GM18868 (cell line): ENCODE measurements around the gene COMTD1.

Experiments used
- ATAC-seq: cut with Tn5 transposase; IDR thresholded peaks from one replicate; pipeline ENCODE4 v1.9.1; 2021; ENCODE audit warnings: mild to moderate bottlenecking, moderate library complexity; ENCODE audit not compliant: unreplicated experiment

COMTD1 gene

DNA sequence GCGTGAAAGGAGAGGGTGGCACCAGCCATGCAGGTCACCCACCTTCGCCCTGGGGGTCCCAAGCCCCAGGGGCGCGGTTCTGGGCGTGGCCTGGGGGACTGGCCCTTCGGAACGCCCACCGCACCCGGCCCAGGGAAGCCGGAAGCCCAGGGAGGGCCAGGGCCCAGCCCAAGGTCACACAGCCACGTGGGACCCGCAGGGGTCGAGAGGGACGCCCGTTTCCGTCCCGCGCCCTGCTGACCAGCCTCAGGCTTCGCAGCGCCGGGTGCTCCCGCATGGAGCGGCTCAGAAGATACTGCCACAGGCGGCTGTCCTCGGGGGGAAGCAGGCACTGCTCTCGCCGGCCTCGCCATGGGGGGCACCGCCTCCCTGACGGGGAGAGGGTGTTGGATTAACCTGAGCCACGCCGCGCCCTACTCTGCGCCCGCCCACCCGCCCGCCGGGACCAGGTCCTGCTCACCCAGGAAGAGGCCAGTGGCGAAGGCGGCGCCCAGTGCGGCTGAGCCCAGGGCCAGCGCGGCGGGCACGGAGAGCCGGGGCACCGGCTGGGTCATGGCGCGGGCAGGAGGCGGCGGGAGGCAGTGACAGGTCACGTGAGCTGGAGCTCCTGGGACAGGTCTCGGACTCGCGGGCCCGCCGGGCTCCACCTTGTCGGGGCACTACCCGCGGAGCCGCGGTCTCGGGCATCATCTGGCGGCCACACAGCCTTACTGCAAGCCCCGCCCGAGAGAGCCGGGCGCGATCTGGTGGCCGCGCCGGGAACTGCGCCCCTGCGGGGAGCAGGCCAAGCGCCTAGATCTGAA is at the start of gene COMTD1:
Gene COMTD1 (minus strand): TSS at position 583 of the 803 bp plus-strand sequence. CDS start 29 bp downstream, at position 554.
- ATAC-seq, result peak; percentile 80

DNA sequence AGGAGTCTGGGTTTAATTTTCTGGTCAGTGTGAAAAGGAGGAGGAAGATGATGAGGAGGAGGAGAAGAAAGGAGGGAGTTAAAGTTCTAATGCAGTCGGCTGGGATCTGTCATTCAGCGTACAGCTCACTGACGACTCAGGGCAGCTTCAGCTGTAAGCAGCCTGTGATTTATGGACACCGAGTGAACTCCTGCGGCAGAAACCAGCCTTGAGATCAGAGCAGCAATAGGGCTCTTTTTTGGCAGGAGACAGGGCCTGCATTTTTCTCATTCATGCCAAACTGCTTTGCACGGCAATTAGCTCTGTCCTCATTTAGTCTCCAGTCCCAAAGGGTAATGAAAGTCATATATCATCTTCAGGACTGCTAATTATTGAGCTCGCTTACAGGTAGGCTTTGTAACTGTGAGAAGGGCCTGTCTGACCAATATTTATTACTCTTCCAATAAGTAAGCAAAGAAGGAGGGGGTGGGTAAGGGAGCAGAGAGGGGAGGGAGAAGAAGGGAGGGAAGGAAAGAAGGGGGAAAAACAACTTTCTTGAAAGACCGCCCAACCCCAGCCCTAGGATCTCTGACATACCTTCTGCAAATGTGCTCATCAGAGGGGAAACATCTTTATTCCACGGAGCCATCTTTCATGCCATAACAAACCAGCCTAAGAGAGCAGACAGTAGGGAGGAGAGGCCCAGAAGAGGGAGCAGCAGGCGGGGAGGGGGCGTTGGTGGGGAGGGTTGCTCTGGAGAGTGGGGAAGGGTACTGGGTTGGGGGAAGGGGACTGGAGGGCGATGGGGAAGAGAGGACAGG is 48.1 kb upstream of the COMTD1 start:
- no peak for ATAC-seq

DNA sequence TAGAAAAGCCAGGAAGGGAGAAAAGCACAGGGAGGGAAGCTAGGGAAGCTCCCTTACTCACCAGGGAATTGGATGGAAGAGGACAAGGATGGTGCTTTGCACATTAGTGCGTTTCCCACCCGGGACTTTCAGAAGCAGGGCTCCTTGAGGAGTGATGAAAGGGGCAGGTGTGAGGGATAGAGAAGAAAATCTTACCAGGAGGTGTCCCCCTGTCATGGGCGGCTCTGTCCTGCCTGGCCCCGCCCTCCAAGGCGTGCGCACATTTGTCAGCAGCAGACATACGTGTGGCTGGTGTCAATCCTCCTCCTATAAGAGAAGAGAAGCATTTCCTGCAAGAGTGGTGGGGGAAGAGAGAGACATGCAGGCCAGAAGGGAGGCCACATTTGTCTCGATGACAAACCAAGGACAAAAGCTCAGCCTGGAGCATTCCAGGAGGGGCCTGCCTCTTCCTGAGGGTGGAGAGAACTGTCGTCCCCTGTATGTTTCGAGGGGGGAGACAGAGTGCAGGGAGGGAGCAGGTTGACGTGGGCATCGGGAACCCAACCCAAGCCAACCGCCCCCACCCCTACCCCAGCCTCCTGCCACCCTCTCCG is 47.4 kb upstream of the COMTD1 start:
- no peak for ATAC-seq

DNA sequence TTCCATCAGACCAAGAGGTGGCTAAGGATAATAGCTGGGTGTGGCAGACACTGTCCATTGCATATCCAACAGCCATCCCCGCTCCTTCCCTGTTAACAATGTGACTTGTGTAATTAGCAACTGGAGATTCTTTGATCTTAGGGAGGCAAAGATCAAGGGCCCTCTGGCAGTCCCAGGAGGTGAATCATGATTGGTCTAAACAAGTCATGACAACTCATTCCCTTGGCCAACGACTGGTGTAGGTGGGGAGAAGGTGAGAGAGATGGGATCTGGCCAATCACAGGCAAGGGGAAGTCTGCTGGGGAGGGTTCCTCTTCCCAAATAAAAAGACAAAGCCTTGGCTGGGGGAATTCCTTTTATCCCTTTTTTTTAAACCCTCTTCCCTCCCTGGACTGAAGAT is 46.2 kb upstream of the COMTD1 start:
- ATAC-seq, result no peak

DNA sequence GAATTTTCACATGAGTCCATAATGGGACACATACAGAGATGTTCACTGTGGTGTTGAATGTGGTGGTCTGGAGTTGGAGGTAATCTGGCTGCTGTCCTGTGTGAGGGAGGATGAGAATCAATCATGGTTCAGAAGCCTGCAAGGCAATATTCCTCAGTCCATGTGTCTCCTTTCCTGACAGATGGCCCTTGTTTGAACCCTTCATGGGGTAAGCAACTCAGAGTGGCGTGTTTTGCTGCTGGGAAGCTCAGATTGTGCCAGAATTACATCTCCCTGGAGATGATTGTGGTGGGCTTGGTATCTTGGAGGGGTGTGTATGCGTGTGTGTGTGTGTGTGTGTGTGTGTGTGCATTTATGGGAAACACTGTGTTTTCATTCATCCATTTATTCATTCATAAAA is 44.5 kb upstream of the COMTD1 start:
- no peak for ATAC-seq

DNA sequence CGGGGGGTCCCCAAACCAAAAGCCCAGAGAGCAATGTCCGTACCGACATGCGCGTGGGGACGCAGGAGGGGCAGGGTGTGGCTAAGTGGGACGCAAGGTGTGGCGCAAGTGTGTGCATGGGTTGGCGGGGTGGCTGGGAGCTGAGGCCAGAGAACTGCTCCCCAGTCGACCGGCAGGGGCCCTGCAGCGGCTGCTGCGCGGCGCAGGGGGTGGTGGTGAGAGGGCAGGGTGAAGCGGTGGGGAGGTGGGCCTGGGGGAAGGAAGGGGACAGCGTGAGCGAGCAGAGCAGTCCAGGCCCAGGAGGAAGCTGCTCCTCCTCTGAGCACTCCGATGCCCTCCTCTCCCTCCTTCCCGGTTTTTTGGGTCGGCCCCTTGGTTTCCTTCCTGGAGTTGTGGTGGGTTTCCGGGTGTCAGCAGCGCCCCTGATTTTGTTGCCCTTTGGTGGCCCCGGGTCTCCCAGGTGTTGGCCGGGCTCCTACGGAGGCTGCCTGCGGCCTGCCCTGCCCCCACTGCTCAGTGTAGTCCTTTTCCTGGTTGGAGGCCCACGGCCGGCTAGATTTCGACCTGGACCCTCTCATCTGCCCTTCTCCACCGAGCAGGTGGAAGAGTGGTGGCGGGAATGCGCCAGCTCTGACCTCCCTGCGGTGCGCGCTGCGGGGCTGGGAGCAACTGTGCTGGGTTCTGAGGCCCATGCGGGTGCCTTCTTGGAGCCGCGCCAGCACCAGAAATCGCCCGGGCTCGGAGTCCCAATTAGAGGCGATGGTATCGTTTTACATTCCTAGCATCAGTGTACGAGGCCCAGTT is 40.5 kb upstream of the COMTD1 start:
- no peak for ATAC-seq

DNA sequence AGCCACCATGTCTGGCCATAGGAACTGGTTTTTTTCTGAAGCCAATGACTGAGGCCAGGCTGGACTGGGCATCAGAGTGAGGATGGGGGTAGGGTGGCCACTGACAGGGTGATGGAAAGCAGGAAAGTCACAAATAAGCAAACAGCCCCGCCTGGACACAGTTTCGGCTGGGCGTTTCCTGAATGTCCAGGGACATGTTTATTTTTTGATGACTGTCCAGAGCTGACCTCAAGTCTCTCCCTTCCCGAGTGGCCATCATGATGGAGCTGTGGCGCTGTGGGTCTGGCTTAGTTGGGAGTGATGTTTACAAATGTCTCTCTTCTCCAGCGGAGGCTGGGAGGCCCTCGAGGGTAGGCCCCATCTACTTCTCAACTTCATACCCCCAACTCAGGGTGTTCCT is 37.1 kb upstream of the COMTD1 start:
- no peak for ATAC-seq

DNA sequence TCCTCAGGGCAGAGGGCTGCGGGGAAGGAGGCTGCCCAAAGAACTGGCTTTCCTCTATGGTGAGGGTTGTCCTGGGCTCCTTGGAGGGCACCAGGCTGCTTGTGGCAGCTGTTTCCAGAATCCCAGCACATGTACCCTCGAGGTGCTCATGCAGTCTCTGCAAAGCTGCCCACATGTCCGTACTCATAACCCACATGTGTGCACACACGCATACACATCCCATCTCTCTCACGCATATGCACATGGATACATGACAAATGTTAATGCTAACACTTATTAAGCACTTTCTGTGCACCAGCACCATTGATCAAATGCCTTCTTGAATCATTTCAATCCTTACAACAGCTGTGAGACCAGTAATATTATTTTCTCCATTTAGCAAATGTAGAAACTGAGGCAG is 36.3 kb upstream of the COMTD1 start:
- no peak for ATAC-seq

DNA sequence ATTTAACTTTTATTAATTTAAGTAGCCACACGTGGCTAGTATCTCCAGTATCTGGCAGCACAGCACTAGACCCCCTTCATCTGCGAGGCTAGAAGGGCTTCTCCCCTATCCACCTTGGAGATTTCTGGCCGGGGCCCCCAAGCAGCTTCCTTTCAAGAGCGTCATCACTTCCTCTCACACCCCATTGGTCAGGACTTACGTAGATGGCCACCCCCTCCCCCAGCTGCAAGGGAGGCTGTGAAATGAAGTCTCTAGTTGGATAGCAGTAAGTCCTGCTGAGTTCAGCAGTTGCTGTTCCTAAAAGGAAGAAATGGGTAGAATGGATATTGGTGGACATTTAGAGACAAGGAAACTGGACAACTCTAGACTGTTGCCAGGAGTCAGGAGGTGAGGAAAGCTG is 33.8 kb upstream of the COMTD1 start:
- ATAC-seq, result no peak

DNA sequence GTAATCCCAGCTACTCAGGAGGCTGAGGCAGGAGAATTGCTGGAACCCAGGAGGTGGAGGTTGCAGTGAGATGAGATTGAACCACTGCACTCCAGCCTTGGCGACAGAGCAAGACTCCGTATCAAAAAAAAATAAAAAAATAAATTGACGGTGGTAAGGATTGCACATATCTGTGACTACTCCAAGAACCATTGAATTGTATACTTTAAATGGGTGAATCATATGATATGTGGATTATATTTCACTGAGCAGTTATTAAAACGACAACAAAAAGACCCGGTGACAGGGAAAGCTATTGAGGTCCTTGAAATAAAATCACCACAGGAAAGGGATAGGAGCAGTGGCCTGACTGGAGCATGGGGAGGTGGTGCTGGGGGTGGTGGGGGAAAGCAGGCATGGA is 31.2 kb upstream of the COMTD1 start:
- ATAC-seq, result no peak

DNA sequence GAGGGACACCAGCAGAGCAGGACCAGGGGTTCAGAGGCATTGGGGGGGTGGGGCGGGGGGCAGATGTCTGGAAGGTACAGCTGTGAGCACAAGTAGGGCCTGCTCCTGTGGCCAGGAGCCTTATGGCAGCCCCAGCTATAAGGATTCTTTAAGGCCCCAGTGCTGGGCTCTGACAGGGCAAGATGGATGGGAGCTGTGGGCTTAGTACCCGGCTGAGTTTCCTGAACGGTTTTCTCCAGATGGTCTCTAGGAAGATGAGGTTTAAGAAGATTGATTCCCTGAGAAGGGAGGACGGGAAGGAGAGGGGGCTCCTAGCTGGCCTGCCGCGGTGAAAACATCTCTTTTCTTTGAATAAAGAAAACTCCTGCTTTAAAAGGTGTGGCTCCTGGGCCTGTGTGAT is 30.1 kb upstream of the COMTD1 start:
- ATAC-seq, result no peak

DNA sequence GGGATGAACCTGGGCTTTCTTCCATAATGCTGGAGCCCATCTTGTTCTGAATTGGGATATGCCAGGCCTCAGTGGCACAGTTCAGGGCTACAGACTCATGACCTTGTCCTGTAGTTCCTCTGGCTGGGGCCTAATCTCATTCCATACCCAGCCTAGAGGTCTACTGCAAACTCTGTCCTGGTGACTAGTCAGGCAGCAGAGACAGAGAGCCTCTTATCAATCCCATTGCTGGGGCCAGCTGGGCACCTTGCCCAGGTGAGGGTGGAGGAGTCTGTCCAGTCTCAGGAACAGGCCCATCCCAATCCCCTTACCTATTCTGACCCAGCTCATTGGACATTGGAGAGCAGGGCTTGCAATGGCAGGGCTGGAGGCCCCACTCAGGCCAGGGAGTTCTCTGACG is 28.0 kb upstream of the COMTD1 start:
- no peak for ATAC-seq

DNA sequence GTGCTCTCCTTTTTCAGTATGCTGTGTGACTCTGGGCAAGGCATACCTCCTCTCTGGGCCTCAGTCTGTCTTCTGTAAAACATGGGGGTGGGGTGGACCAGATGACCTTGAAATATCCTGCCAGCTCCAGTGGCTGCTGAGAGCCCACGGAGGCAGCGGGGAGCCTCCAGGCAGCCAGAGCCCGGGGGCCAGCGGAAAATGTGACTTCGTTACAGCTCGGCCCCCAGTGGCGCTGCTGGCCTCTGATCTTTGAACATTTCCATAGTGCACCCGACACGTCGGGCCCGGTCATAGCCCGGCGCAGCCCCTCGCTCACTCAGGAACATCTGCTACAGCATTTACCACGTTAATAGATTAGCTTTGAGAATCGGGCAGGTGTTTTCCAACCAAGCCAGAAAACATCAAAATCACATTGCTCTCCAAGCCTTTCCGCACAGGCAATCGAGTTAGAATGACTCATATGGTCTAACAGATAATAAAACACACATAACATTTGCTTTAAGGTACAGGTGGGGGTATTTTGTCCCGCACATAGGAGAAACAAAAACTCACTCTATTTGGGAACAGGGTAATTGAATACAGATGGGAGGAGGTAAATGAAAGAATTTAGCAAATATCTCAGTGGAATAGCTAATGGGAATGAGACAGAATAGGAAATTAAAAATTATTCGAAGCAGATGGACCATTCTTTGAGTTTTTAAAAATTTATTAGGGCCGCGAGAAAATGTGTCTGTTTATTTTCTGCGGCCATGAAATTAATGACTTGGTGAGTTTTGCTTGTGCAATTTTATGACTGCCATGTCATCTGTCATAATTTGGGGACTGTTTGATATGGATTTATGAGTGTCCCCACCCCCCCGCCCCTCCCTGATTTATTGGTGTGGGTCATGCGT is 26.3 kb upstream of the COMTD1 start:
- no peak for ATAC-seq

DNA sequence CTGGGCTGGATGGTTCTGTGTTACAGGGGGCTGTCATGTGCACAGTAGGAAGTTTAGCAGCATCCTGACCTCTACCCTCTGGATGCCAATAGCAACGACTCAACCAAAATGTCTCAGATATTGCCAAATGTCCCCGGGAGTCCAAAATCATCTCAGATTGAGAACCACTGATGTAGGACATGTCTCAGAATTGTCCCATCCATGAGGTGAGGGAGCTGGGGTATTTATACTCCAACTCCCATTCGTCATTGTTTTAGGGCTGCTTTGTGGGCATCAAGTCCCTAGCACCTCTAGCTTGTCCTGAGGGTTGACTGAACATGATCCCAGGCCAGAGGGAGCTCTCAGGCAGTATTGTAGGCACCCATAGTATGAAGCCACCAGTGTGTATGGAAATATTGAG is 25.2 kb upstream of the COMTD1 start:
- ATAC-seq, result no peak

DNA sequence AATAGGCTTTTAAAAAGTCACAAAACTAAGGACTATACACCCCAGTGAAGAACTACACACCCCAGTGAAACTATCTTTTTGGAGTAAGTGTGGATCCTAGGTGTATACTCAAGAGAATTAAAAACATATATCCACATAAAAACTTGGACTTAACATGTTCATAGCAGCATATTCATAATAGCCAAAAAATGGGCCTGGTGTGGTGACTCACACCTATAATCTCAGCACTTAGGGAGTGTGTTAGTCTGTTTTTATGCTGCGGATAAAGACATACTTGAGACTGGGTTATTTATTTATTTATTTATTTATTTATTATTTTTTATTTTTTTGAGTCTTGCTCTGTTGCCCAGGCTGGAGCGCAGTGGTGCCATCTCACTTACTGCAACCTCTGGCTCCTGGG is 19.0 kb upstream of the COMTD1 start:
- ATAC-seq, result no peak

DNA sequence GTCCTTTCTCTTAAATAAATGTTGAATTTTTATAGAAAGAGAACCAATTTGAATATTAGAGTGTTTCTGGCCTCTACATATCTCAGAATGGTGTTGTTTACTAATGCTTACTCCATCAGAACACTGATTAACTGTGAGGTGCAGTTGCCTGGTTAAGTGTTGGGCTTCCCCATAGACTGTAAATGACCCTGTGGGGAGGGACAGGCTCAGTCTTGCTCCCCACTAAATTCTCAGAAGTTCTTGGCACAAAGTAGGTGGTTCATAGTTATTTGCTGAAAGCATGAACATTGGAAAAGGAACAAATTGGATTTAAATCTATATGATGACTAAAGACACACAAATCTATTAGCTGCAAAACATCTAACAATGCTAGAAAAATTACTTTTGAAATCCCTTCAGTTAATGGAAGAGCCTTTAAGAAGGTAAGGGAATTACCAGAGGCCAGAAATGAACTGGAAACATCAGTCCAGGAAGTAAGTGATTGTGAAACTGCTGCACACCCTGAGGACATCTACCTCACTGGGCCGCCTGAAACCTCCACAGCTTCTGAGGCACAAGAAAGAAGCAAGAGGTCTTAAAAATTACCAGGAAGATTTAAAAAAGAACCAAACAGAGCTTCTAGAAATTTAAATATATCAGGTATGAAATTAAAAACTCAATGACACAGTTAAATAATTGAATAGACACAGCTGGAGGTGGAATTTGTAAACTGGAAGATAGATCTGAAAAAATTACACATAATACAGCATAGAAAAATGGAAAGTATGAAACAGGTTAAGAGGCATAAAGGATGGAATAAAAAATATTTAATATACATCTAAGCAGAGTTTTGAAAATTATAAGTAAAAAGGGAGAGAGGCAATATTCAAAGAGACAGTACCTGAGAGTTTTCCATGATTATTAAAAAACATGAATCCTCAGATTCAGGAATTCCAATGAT is 17.8 kb upstream of the COMTD1 start:
- ATAC-seq, result no peak

DNA sequence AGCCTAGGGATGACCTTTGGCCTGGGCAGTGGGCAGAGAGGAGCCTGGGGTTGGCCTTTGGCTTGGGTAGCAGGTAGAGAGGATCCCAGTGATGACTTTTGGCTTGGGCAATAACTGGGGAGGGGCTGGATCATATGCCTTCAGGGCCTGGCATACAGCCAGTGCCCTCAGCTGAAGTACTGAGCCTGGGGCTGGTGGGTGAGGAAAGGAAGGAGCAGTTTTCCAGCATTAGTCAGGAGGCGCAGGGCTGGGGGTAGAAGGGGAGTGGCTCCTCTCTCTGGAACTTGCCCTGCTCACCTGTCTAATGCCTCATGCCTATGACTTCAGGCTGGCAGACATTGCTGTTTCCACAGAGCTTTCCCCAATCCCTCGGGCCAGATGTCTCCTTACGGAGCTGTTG is 15.2 kb upstream of the COMTD1 start:
- no peak for ATAC-seq

DNA sequence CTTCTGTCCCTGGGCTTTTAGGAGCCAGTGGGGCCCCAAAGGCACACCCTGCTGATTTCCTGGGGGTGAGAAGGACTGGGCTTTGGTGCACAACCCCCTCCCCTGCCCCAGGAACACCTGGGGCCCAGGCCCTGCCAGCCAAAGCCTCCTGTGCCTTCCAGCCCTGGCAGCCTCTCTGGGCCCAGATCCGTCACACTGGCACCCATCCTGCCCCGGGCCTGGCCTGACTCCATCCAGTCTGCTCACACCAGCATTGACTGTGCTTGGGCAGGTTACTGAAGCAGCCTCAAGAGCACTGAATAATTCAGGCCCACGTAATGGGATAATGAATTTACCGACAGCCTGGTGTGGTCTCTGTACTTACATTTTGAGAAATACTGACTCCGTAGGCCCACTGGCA is 12.0 kb upstream of the COMTD1 start:
- no peak for ATAC-seq

DNA sequence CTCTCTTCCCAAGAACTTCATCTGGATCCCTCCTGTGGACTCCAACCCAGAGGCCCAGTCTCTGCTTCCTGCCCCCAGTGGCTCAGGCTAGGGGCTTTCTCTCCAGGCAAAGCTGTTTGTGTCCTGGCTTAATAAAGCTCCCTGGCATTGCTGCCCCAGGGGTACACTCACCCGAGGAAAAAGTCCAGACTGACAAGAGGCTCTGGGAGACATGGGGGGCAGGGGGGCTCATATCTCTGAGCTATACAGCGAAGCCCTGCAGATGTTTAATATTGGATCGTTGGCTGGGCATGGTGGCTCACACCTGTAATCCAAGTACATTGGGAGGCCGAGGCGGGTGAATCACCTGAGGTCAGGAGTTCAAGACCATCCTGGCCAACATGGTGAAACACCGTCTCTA is 10.7 kb upstream of the COMTD1 start:
- ATAC-seq, result no peak
